Left ventricle myocardium inferior (tissue), 1 donor: ENCODE data around the gene NCBP3. TPM values are rescaled to one million over a fixed set of nuclear protein-coding genes. Genes with fewer than 3 reads are reported as not detected.

ENCODE experiments used
- DNase-seq: peaks from one replicate; pipeline ENCODE4 v3.0.0-alpha.2; 2020
- H3K27ac ChIP-seq: fragments of 200-600 bp; replicated peaks from 2 replicates; pipeline ENCODE4 v1.8.0; 2021
- H3K27me3 ChIP-seq: fragments of 200-600 bp; 2 replicates; pipeline ENCODE4 v1.8.0; 2021; ENCODE audit warnings: low read depth
- H3K36me3 ChIP-seq: fragments of 200-600 bp; 2 replicates; pipeline ENCODE4 v1.8.0; 2021
- H3K4me1 ChIP-seq: fragments of 200-600 bp; 2 replicates; pipeline ENCODE4 v1.8.0; 2021
- H3K4me3 ChIP-seq: fragments of 200-600 bp; 2 replicates; pipeline ENCODE4 v1.8.0; 2021; ENCODE audit warnings: mild to moderate bottlenecking, moderate library complexity
- H3K9me3 ChIP-seq: fragments of 200-600 bp; replicated peaks from 2 replicates; pipeline ENCODE4 v1.8.0; 2021
- CTCF ChIP-seq: fragments of 200-600 bp; IDR thresholded peaks from 2 replicates; pipeline ENCODE4 v1.8.0; 2021; ENCODE audit warnings: antibody characterized with exemption, mild to moderate bottlenecking, borderline replicate concordance
- intact Hi-C: fragments of 100-400 bp; cut with micrococcal nuclease; formaldehyde crosslinking; loops from one replicate; pipeline ENCODE4 v1.11.0; 2022
- total RNA-seq: library from RNA; stranded (reverse); fragmentation: NEBNext Ultra II Directional; extraction: Animal tissue kit (Norgen Biotek cat#: 25700); gene quantifications from one replicate; pipeline ENCODE4 v1.2.1, GENCODE V29; 2021
- donor health status: DM: no; HTN: yes; CAD: no; lungs with severe emphysema.

The NCBP3 gene
- total RNA-seq, 1 donor from 2014 or later = 18.2 TPM

GRCh38 chr17:3761918-3762380, 84.1 kb downstream of the NCBP3 start:
- H3K9me3 ChIP-seq = peaks cover 13% of the 10 kb centered on the region
- H3K27ac ChIP-seq = no peak overlapping the region
- H3K36me3 ChIP-seq = no peaks in the 10 kb centered on the region
- H3K4me1 ChIP-seq = no peaks in the 10 kb centered on the region
- no peak for TF ChIP-seq CTCF
- no peak overlapping the region for H3K4me3 ChIP-seq
- no peak for DNase-seq
- intact Hi-C loops = no loop called here
- H3K27me3 ChIP-seq = peaks cover 29% of the 10 kb centered on the region

GRCh38 chr17:3761036-3761917, 84.8 kb downstream of the NCBP3 start:
- DNase-seq = no peak
- H3K36me3 ChIP-seq = no peaks in the 10 kb centered on the region

GRCh38 chr17:3759597-3760216, 86.3 kb downstream of the NCBP3 start:
- H3K27ac ChIP-seq = no peak overlapping the region
- peaks cover 13% of the 10 kb centered on the region for H3K9me3 ChIP-seq
- intact Hi-C loops = no loop called here
- no peak for DNase-seq
- H3K27me3 ChIP-seq = peaks cover 49% of the 10 kb centered on the region
- H3K36me3 ChIP-seq = no peaks in the 10 kb centered on the region
- peaks cover 3% of the 10 kb centered on the region for H3K4me1 ChIP-seq
- no peak for TF ChIP-seq CTCF
- H3K4me3 ChIP-seq = no peak overlapping the region

More at GRCh38 chr17:3761036-3761917, 84.8 kb downstream of the NCBP3 start:
- H3K4me3 ChIP-seq = no peak overlapping the region
- H3K9me3 ChIP-seq = peaks cover 13% of the 10 kb centered on the region
- no peak for TF ChIP-seq CTCF
- intact Hi-C loops = no loop called here
- no peaks in the 10 kb centered on the region for H3K4me1 ChIP-seq
- H3K27me3 ChIP-seq = peaks cover 36% of the 10 kb centered on the region
- H3K27ac ChIP-seq = no peak overlapping the region

GRCh38 chr17:3755335-3756030, 90.6 kb downstream of the NCBP3 start:
- no peaks in the 10 kb centered on the region for H3K36me3 ChIP-seq
- H3K9me3 ChIP-seq = peaks cover 13% of the 10 kb centered on the region
- DNase-seq = no peak
- H3K27me3 ChIP-seq = peaks cover 69% of the 10 kb centered on the region
- no peak overlapping the region for H3K27ac ChIP-seq
- peak overlapping the region; percentile 34 for H3K4me3 ChIP-seq
- peaks cover 3% of the 10 kb centered on the region for H3K4me1 ChIP-seq
- intact Hi-C loops = no loop called here
- no peak for TF ChIP-seq CTCF
